Skeletal muscle cell (primary cell): Measurements from ENCODE around the gene ZNF502.
"Not testable (repeated sequence)": the region's sequence is repeated elsewhere in the genome, so short reads cannot be mapped to it uniquely, and the experiment has no call there.

Source experiments
- DNase-seq: peaks from one replicate; pipeline ENCODE4 v3.0.0-alpha.2; 2010; ENCODE audit warnings: low read depth
- H3K4me3 ChIP-seq: 2 replicates; pipeline ENCODE4 v1.5.1; 2011; ENCODE audit warnings: low read depth, mild to moderate bottlenecking, control low read depth, low read length, moderate library complexity

ZNF502 gene

GRCh38 chr3:44712455-44713075 lies at the start of gene ZNF502:
ZNF502 (plus strand) TSS chr3:44712660; CDS start chr3:44720262, 7,602 bp downstream.
- DNase-seq, result peak; percentile 68
- H3K4me3 ChIP-seq, result peak within 1 kb of the TSS; percentile 84

- no peak for DNase-seq
- H3K4me3 ChIP-seq, result no peak overlapping the region
These were observed 47.3 kb upstream of the ZNF502 start for GRCh38 chr3:44665173-44665572.

GRCh38 chr3:44666346-44666745 lies 46.1 kb upstream of the ZNF502 start:
- DNase-seq, result no peak
- H3K4me3 ChIP-seq, result no peak overlapping the region

GRCh38 chr3:44669760-44670159 lies 42.7 kb upstream of the ZNF502 start:
- H3K4me3 ChIP-seq, result no peak overlapping the region
- DNase-seq, result no peak

- not testable (repeated sequence) for DNase-seq, H3K4me3 ChIP-seq
These were observed 39.0 kb upstream of the ZNF502 start for GRCh38 chr3:44673466-44673865.

GRCh38 chr3:44674211-44674610 lies 38.2 kb upstream of the ZNF502 start:
- no peak for DNase-seq

GRCh38 chr3:44678480-44679116 lies 33.9 kb upstream of the ZNF502 start:
- no peak overlapping the region for H3K4me3 ChIP-seq
- no peak for DNase-seq

More at GRCh38 chr3:44674211-44674610, 38.2 kb upstream of the ZNF502 start:
- H3K4me3 ChIP-seq, result no peak overlapping the region

- H3K4me3 ChIP-seq, result no peak overlapping the region
These were observed 31.5 kb upstream of the ZNF502 start for GRCh38 chr3:44680921-44681455.

GRCh38 chr3:44682182-44682896 lies 30.1 kb upstream of the ZNF502 start:
- H3K4me3 ChIP-seq, result no peak overlapping the region
- DNase-seq, result peak; percentile 18

More at GRCh38 chr3:44680921-44681455, 31.5 kb upstream of the ZNF502 start:
- DNase-seq, result no peak

- DNase-seq, result peak; percentile 66
- peak overlapping the region; percentile 71 for H3K4me3 ChIP-seq
These were observed 27.2 kb upstream of the ZNF502 start for GRCh38 chr3:44685128-44685800.

GRCh38 chr3:44687898-44688297 lies 24.6 kb upstream of the ZNF502 start:
- H3K4me3 ChIP-seq, result no peak overlapping the region
- no peak for DNase-seq

GRCh38 chr3:44721231-44722102 lies 9.0 kb downstream of the ZNF502 start:
- no peak overlapping the region for H3K4me3 ChIP-seq

GRCh38 chr3:44722103-44722401 lies 9.6 kb downstream of the ZNF502 start:
- DNase-seq, result no peak
- no peak overlapping the region for H3K4me3 ChIP-seq

More at GRCh38 chr3:44721231-44722102, 9.0 kb downstream of the ZNF502 start:
- DNase-seq, result no peak

GRCh38 chr3:44729384-44729910 lies 17.0 kb downstream of the ZNF502 start, which contains the start of gene ZNF501:
ZNF501 (plus strand) TSS chr3:44729635; CDS start chr3:44734422, 4,787 bp downstream.
- peak within 1 kb of the TSS; percentile 77 for H3K4me3 ChIP-seq
- peak; percentile 80 for DNase-seq

- DNase-seq, result no peak
- no peak overlapping the region for H3K4me3 ChIP-seq
These were observed 22.2 kb downstream of the ZNF502 start for GRCh38 chr3:44734646-44735168.

- no peak for DNase-seq
- peak overlapping the region; percentile 70 for H3K4me3 ChIP-seq
These were observed 48.6 kb downstream of the ZNF502 start for GRCh38 chr3:44761101-44761423.

- H3K4me3 ChIP-seq, result peak within 1 kb of the TSS; percentile 70
- peak; percentile 80 for DNase-seq
These were observed 49.1 kb downstream of the ZNF502 start, which contains the start of the genes KIAA1143 and KIF15 for GRCh38 chr3:44761424-44762169. KIAA1143 (minus strand) TSS chr3:44761619; CDS start chr3:44761602, 17 bp downstream. KIF15 (plus strand) TSS chr3:44761794; CDS start chr3:44761866, 72 bp downstream.
